ENCODE data around the gene NSMCE1.
"Not testable (repeated sequence)": the region's sequence is repeated elsewhere in the genome, so short reads cannot be mapped to it uniquely, and the experiment has no call there.

The NSMCE1 gene

GRCh38 chr16:27208081-27208680 is 60.4 kb downstream of the NSMCE1 start:
- DNase-seq = no peak
- no peak overlapping the region for H3K4me3 Mint-ChIP-seq
- no peak overlapping the region for H3K27ac Mint-ChIP-seq
- peaks cover 27% of the 10 kb centered on the region for H3K27me3 Mint-ChIP-seq (ENCODE audit: low read depth, poor library complexity)
- H3K36me3 Mint-ChIP-seq (ENCODE audit: low read depth) = peaks cover 15% of the 10 kb centered on the region
- H3K9me3 Mint-ChIP-seq = no peaks in the 10 kb centered on the region
- no peak for TF ChIP-seq CTCF (IDR thresholded peaks at IDR 0.05)
- H3K4me1 Mint-ChIP-seq = peaks cover 34% of the 10 kb centered on the region

GRCh38 chr16:27207121-27207520 is 61.5 kb downstream of the NSMCE1 start:
- Mint-ChIP-seq H3K27me3 (ENCODE audit: low read depth, poor library complexity) (peaks cover 22% of the 10 kb centered on the region), H3K4me1 (peaks cover 39% of the 10 kb centered on the region), H3K36me3 (ENCODE audit: low read depth) (peaks cover 10% of the 10 kb centered on the region)
- DNase-seq, H3K9me3 Mint-ChIP-seq, H3K27ac Mint-ChIP-seq, H3K4me3 Mint-ChIP-seq: not testable (repeated sequence)

GRCh38 chr16:27205423-27206065 is 63.0 kb downstream of the NSMCE1 start:
- no peak for TF ChIP-seq CTCF (IDR thresholded peaks at IDR 0.05)
- Mint-ChIP-seq H3K36me3 (ENCODE audit: low read depth) (peaks cover 10% of the 10 kb centered on the region), H3K4me3 (no peak overlapping the region), H3K27ac (no peak overlapping the region), H3K27me3 (ENCODE audit: low read depth, poor library complexity) (peaks cover 22% of the 10 kb centered on the region), H3K9me3 (no peaks in the 10 kb centered on the region), H3K4me1 (peaks cover 43% of the 10 kb centered on the region)
- no peak for DNase-seq

- peaks cover 22% of the 10 kb centered on the region for H3K27me3 Mint-ChIP-seq (ENCODE audit: low read depth, poor library complexity)
- H3K9me3 Mint-ChIP-seq = no peaks in the 10 kb centered on the region
- peak overlapping the region; percentile 95 for H3K4me3 Mint-ChIP-seq
- peak overlapping the region; percentile 100 for H3K27ac Mint-ChIP-seq
- no peak for TF ChIP-seq CTCF (IDR thresholded peaks at IDR 0.05)
- H3K36me3 Mint-ChIP-seq (ENCODE audit: low read depth) = peaks cover 1% of the 10 kb centered on the region
- no peak for DNase-seq
- H3K4me1 Mint-ChIP-seq = peaks cover 43% of the 10 kb centered on the region
Observed at GRCh38 chr16:27204312-27204915, 64.2 kb downstream of the NSMCE1 start.

GRCh38 chr16:27203507-27204311 is 64.9 kb downstream of the NSMCE1 start, which contains the start of gene KDM8:
Gene KDM8, plus strand, starts transcription at chr16:27203526. Its CDS starts 6,598 bp downstream, at chr16:27210124.
- Mint-ChIP-seq H3K27me3 (ENCODE audit: low read depth, poor library complexity) (peaks cover 15% of the 10 kb centered on the region), H3K4me1 (peaks cover 43% of the 10 kb centered on the region), H3K9me3 (no peaks in the 10 kb centered on the region), H3K27ac (peak within 1 kb of the TSS; percentile 100), H3K4me3 (peak within 1 kb of the TSS; percentile 95), H3K36me3 (ENCODE audit: low read depth) (no peaks in the 10 kb centered on the region)
- DNase-seq = peak; percentile 99
- TF ChIP-seq CTCF (IDR thresholded peaks at IDR 0.05) = no peak

Measured in nephron progenitor cell (in vitro differentiated cells).